Stimulated activated CD8-positive, alpha-beta memory T cell treated with anti-CD3 and anti-CD28 coated beads, Interleukin-4, amount 100 ng/mL, for 48 hours (primary cell): ENCODE data around the gene CEP131.
A peak's percentile ranks its signal among the peaks of the same experiment; 100 is the strongest.
"Not testable (repeated sequence)": the region's sequence is repeated elsewhere in the genome, so short reads cannot be mapped to it uniquely, and the experiment has no call there.

Experiments
- DNase-seq: peaks from one replicate; pipeline ENCODE4 v3.0.0-alpha.2; 2020

The CEP131 gene

GRCh38 chr17:81238490-81238814 is 15.7 kb upstream of the CEP131 start:
- no peak for DNase-seq

DNA sequence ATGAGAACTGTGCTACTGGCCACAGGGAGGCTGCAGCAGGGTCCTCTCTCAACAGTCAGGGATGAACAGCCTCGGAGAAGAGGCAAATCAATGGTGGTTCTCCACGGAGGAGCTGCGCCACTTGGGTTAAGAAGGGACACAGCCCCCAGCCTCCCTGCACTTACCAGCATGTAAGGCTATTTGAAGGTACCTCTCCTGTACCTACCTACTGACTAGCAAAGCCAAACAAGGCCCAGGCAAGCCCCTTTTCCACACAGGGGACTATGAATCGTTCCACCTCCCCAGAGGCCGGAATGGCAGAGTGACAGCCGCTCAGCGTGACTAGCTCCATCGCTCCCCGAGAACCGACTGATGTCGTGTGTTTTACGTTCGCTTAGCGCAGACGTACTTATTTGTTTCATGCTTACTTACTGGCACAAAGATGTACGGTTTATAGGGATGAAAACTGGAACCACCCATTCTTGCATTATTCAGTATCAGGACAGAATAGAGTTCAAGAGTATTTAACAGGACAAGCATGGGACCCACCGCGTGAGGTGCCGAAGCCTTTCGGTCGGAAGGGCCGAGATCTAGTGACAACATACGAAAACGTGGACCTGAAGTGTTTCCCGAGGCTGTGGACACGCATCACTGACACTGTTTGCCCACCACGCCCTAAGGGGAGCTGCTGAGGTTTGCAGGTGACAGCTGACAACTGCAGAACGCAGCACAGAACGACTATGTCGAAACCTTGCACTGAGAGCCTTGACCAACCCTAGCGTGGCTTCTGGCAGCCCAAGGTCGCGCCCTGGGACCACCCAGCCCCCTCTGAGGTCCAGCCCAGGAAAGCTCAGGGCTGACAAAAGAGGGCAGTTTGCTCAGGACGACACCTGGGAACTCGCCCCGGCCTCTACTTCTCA is 15.1 kb upstream of the CEP131 start:
- no peak for DNase-seq

- DNase-seq = no peak
Measured at GRCh38 chr17:81236784-81237183, 14.0 kb upstream of the CEP131 start.

GRCh38 chr17:81235822-81236740 is 13.3 kb upstream of the CEP131 start:
- no peak for DNase-seq

- no peak for DNase-seq
Measured at GRCh38 chr17:81234940-81235821, 12.4 kb upstream of the CEP131 start.

GRCh38 chr17:81234506-81234855 is 11.7 kb upstream of the CEP131 start:
- DNase-seq = no peak

- DNase-seq = no peak
Measured at GRCh38 chr17:81233811-81234505, 11.2 kb upstream of the CEP131 start.

DNA sequence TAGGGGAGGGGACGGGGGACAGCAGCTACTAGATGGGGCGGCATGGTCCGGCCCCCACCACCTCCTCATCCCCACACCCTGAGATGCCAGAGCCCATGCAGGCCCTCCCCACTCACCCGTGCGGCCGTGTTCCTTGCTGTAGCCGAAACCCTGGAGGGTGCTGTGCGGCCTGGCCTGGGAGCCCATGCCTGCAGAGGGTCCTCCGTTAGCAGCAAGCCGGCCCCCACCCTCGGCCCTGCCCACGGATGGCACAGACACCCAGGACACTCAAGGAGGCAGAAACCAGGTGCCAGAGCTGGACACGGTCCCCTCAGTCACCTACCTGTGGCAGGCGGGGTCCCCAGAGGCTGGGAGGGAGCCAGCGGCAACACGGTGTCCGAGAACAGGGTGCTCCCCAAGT is 10.6 kb upstream of the CEP131 start:
- DNase-seq = no peak

DNA sequence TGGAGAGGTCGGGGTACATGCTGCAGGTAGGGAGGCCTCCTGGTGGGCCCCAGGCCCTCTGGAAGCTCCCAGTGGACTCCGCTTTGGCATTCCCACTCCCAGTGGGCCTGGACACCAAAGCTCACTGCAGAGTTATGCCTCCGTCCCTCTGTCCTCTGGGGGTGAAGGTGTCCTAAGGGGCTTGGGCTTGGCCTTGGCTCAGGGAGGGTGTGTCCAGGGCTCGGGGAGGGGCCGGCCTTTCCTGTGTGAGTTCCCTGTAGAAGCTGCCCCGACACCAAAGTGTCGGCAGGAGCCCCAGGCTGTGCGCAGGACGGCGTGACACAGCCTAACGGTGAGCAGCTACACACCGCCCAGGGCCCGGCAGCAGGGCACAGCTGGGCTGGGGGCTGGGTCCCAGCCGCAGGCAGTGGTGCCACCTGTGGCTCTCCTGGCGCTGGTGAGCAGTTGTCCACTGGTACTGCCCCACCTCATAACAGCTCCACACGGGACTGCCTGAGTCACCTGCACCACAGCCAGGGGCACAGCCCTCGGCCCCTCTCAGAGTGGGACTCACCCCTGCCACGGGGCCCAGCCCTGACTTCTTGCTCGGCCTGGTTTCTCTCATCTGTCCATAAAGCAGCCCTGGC is 10.0 kb upstream of the CEP131 start:
- no peak for DNase-seq

DNA sequence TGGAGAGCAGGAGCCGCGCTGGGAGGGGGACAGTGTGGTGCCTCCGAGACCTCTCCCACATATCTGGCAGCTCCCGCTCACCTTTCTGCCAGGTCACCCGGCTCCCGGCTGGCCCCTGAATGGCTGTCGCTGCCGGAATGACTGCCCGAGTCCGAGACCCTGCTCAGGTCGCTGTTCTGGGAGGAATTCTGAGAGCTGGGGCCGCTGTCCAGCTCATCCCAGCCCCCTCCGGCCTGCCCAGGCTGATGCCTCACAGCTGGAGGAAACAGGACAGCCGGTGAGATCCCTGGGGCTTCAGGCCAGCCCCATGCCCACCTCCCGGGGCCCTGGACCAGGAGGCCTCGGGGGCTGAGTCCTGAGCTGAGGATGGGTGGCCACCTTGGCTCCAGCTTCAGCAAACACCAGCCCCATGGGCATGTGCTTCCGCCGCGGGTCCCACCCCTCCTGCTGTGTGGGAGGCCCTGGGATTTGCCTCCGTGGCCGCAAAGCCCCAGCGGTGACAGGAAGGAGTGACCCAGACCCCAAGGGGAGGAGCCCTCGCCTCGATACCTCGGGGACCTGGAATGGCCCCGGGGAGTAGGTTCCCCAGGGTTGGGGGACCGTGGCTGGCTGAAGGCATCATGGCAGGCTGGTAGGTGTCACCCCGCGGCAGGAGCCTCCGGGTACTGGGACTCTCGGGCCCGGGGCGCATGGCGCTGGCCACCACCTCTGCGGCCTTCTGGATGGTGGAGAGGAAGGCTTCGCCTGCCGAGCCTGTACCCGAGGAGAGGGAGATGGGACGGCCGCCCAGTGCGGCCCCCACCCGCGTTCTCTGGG is 9.2 kb upstream of the CEP131 start:
- DNase-seq = no peak

- DNase-seq = no peak
Measured at GRCh38 chr17:81231121-81231645, 8.4 kb upstream of the CEP131 start.

DNA sequence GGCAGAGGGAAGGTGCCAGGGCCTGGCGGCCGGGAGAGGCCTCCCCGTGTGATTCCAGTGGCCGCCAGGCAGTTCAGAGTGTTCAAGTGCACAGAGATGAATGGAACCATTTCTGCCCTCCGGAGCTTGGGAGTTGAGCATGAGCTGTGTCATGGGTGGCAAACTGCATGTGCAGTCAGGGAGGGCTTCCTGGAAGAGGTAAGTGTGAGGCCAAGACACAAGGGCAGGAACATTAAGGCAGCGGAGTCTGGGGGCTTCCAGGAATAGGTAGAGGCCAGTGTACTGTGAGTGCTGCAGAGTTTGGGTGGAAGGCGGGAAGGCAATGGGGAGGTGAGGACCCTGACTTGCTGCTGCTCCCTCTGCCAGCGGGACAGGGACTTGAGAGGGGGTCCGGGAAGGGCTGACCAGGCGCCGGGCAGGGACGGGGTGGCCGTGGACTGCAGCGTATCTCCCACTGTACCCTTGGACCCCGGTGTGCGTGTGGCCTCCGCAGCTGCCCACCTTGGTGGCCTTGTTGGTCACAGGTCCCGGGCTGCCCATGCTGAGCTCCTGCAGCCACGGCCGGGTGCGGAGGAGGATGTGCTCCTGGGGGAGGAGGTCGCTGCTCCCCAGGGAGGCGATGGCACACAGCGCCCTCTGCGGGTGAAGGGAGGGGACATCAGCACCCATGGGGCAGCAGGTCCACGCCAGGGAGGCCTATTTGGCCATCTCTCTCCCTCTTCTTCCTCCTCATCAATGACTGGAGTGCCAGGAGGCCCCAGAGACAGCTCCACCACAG is 7.5 kb upstream of the CEP131 start:
- DNase-seq = peak; percentile 42

- no peak for DNase-seq
Measured at GRCh38 chr17:81229666-81229920, 6.8 kb upstream of the CEP131 start.

- DNase-seq = no peak
Measured at GRCh38 chr17:81228834-81229665, 6.3 kb upstream of the CEP131 start.

DNA sequence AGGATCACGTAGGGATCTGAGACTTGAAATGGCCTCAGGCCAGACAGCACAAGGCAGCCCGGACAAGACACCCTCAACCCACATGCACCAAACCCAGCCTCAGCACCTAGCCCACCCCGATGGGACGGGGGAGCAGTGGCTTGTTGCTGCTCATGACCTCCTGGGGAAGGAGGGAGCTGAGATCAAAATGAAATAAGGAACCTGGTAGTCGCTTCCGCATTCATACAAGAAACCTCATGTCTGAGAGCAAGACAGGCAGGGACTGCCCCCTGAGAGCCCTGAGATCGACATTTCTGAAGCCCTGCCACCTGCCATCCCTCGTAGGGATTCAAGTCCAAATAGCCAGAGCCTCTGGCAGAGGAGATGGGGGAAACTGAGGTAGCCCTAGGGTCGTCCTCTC is 5.7 kb upstream of the CEP131 start:
- DNase-seq = no peak

- DNase-seq = not testable (repeated sequence)
Measured at GRCh38 chr17:81227630-81228029, 4.9 kb upstream of the CEP131 start.

DNA sequence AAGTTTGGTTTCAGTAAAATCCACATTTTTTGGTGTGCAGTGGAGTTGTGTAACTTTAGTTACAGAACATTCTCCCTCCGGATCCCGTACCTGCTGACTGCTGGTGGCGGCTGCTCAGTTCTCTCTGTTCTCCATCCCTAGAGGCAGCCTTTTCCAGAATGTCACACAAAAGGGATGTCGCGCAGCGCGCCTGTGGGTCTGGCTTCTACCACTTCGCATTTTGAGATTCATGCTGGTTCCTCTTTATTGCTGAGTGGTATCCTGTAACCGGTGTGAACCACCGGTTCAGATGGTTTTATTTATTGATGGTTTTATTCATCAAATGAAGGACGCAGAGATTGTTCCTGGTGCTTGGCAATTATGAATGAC is 981 bp upstream of the CEP131 start:
- no peak for DNase-seq

DNA sequence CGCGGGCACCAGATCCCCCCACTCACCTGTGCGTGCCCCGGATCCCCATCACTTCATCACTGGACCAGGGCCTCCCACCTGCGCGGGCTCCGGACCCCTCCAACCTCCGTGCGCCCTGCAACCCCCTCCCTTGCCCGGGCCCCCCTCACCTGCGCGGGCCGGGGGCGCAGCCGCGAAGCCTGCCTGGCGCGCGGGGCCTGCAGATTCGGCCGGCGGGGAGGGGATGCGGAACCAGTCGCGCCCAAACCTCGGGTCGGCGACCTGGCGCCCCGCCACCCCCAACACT is 202 bp downstream of the CEP131 start:
- no peak for DNase-seq

DNA sequence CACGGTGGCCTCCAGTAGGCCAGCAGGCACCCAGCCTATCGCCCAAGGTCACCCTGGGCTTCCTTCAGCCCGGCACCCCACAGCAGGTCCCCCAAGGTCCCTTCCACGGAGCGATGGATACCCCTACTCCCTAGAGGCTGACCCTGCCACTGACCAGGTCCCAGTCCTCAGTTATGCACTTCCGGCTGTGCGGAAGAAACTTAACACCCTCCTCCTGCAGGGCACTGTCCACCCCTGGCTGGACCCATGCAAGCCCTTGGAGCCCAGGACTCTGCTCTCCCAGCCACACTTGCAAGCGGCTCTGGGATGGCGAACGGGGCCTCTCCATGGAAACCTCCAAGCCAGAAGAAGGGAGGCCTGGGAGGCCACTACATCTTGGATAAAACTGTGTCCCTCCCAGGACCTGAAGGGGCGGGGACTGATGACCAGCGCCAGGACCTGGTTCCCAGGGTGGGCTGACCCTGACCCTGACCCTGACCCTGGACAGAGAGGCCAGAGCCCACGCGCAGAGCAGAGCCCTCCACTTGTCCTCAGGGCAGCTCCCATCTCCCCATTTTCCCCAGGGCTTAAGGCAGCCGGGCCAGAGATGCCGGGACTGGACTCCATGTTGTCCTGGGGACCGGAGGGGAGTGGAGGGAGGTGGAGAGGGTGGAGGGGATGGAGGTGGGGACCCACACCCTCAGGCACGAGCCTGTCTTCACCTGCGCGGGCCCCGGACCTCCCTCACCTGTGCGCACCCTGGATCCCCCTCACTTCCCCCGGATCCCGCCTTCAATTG is 734 bp downstream of the CEP131 start:
- DNase-seq = no peak
